ENCODE measurements around the gene DCLRE1C. TPM values are rescaled to one million over a fixed set of nuclear protein-coding genes. Genes with fewer than 3 reads are reported as not detected.
A peak's percentile ranks its signal among the peaks of the same experiment; 100 is the strongest.

The DCLRE1C gene
- total and polyA plus RNA-seq, 9 of the 15 experiments (the other 6 are each of a cell fraction or from before 2014, with no cell fraction given), result 8.8 to 22.2 (median 13.9) TPM

GRCh38 chr10:14879124-14879927 lies 74.6 kb downstream of the DCLRE1C start (continued):
- no peak for TF ChIP-seq FUS (optimal IDR thresholded peaks at IDR 0.05; ENCODE audit: low read depth, low read length)
- peak; percentile 45 for TF ChIP-seq SAP30 (IDR thresholded peaks at IDR 0.05; ENCODE audit: borderline replicate concordance, insufficient read depth, low read depth, low read length, poor library complexity, severe bottlenecking)
- no peak for TF ChIP-seq NR2C1 (IDR thresholded peaks at IDR 0.05)
- no peak for TF ChIP-seq NR2C1 (tag; IDR thresholded peaks at IDR 0.05)
- TF ChIP-seq BRF2 (IDR thresholded peaks at IDR 0.05; ENCODE audit: borderline replicate concordance, insufficient read depth, insufficient read length), result no peak
- TF ChIP-seq STAG1 (CRISPR knock-in tag; IDR thresholded peaks at IDR 0.05; ENCODE audit: borderline replicate concordance), result no peak
- no peak for TF ChIP-seq NR1H2 (CRISPR knock-in tag; IDR thresholded peaks at IDR 0.05)
- TF ChIP-seq, protein P1, sequence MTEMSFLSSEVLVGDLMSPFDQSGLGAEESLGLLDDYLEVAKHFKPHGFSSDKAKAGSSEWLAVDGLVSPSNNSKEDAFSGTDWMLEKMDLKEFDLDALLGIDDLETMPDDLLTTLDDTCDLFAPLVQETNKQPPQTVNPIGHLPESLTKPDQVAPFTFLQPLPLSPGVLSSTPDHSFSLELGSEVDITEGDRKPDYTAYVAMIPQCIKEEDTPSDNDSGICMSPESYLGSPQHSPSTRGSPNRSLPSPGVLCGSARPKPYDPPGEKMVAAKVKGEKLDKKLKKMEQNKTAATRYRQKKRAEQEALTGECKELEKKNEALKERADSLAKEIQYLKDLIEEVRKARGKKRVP (CRISPR knock-in tag; IDR thresholded peaks at IDR 0.05), result no peak
- no peak for TF ChIP-seq RBM14 (IDR thresholded peaks at IDR 0.05; ENCODE audit: borderline replicate concordance, insufficient read depth, low read depth, low read length)
- no peak for TF ChIP-seq ZNF408 (CRISPR knock-in tag; IDR thresholded peaks at IDR 0.05; ENCODE audit: low read depth)
- TF ChIP-seq, protein P2, sequence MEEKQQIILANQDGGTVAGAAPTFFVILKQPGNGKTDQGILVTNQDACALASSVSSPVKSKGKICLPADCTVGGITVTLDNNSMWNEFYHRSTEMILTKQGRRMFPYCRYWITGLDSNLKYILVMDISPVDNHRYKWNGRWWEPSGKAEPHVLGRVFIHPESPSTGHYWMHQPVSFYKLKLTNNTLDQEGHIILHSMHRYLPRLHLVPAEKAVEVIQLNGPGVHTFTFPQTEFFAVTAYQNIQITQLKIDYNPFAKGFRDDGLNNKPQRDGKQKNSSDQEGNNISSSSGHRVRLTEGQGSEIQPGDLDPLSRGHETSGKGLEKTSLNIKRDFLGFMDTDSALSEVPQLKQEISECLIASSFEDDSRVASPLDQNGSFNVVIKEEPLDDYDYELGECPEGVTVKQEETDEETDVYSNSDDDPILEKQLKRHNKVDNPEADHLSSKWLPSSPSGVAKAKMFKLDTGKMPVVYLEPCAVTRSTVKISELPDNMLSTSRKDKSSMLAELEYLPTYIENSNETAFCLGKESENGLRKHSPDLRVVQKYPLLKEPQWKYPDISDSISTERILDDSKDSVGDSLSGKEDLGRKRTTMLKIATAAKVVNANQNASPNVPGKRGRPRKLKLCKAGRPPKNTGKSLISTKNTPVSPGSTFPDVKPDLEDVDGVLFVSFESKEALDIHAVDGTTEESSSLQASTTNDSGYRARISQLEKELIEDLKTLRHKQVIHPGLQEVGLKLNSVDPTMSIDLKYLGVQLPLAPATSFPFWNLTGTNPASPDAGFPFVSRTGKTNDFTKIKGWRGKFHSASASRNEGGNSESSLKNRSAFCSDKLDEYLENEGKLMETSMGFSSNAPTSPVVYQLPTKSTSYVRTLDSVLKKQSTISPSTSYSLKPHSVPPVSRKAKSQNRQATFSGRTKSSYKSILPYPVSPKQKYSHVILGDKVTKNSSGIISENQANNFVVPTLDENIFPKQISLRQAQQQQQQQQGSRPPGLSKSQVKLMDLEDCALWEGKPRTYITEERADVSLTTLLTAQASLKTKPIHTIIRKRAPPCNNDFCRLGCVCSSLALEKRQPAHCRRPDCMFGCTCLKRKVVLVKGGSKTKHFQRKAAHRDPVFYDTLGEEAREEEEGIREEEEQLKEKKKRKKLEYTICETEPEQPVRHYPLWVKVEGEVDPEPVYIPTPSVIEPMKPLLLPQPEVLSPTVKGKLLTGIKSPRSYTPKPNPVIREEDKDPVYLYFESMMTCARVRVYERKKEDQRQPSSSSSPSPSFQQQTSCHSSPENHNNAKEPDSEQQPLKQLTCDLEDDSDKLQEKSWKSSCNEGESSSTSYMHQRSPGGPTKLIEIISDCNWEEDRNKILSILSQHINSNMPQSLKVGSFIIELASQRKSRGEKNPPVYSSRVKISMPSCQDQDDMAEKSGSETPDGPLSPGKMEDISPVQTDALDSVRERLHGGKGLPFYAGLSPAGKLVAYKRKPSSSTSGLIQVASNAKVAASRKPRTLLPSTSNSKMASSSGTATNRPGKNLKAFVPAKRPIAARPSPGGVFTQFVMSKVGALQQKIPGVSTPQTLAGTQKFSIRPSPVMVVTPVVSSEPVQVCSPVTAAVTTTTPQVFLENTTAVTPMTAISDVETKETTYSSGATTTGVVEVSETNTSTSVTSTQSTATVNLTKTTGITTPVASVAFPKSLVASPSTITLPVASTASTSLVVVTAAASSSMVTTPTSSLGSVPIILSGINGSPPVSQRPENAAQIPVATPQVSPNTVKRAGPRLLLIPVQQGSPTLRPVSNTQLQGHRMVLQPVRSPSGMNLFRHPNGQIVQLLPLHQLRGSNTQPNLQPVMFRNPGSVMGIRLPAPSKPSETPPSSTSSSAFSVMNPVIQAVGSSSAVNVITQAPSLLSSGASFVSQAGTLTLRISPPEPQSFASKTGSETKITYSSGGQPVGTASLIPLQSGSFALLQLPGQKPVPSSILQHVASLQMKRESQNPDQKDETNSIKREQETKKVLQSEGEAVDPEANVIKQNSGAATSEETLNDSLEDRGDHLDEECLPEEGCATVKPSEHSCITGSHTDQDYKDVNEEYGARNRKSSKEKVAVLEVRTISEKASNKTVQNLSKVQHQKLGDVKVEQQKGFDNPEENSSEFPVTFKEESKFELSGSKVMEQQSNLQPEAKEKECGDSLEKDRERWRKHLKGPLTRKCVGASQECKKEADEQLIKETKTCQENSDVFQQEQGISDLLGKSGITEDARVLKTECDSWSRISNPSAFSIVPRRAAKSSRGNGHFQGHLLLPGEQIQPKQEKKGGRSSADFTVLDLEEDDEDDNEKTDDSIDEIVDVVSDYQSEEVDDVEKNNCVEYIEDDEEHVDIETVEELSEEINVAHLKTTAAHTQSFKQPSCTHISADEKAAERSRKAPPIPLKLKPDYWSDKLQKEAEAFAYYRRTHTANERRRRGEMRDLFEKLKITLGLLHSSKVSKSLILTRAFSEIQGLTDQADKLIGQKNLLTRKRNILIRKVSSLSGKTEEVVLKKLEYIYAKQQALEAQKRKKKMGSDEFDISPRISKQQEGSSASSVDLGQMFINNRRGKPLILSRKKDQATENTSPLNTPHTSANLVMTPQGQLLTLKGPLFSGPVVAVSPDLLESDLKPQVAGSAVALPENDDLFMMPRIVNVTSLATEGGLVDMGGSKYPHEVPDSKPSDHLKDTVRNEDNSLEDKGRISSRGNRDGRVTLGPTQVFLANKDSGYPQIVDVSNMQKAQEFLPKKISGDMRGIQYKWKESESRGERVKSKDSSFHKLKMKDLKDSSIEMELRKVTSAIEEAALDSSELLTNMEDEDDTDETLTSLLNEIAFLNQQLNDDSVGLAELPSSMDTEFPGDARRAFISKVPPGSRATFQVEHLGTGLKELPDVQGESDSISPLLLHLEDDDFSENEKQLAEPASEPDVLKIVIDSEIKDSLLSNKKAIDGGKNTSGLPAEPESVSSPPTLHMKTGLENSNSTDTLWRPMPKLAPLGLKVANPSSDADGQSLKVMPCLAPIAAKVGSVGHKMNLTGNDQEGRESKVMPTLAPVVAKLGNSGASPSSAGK (IDR thresholded peaks at IDR 0.05), result peak; percentile 73
